ENCODE results near the gene PABPC3.

The PABPC3 gene

DNA sequence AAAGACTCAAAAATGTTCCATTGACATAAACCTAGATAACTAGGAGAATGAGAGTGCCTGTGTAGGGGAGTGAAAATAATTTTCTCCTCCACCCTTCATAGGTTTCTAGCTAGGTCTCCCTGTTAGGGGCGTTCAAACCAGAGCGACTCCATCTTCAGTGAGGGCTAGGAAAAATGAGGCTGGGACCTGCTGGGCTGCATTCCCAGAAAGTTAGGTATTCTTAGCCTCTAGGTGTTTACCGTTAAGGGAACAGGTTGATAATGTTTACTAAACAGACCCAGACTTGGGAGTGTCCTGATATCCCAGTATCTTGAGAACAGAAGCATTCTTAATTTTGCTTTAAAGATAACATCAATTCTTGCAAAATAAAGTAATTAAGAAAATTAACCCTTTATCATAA is 20.1 kb downstream of the PABPC3 start:
- in situ Hi-C loops (cut with MboI; ENCODE audit: low pct_unique_long_range_greater_than_20kb, low sequenced_read_pairs, unreplicated experiment): no loop called here
- no peak for DNase-seq (ENCODE audit: low spot score)
- TF ChIP-seq, protein P1, sequence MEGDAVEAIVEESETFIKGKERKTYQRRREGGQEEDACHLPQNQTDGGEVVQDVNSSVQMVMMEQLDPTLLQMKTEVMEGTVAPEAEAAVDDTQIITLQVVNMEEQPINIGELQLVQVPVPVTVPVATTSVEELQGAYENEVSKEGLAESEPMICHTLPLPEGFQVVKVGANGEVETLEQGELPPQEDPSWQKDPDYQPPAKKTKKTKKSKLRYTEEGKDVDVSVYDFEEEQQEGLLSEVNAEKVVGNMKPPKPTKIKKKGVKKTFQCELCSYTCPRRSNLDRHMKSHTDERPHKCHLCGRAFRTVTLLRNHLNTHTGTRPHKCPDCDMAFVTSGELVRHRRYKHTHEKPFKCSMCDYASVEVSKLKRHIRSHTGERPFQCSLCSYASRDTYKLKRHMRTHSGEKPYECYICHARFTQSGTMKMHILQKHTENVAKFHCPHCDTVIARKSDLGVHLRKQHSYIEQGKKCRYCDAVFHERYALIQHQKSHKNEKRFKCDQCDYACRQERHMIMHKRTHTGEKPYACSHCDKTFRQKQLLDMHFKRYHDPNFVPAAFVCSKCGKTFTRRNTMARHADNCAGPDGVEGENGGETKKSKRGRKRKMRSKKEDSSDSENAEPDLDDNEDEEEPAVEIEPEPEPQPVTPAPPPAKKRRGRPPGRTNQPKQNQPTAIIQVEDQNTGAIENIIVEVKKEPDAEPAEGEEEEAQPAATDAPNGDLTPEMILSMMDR (IDR thresholded peaks at IDR 0.05; ENCODE audit: extremely low read depth, insufficient read depth, missing control alignments): no peak

GRCh38 chr13:25117312-25117711 is 21.4 kb downstream of the PABPC3 start:
- DNase-seq (ENCODE audit: low spot score): no peak
- TF ChIP-seq, protein P1 (IDR thresholded peaks at IDR 0.05; ENCODE audit: extremely low read depth, insufficient read depth, missing control alignments): no peak
- in situ Hi-C loops (cut with MboI; ENCODE audit: low pct_unique_long_range_greater_than_20kb, low sequenced_read_pairs, unreplicated experiment): no loop called here

GRCh38 chr13:25118378-25118905 is 22.5 kb downstream of the PABPC3 start:
- in situ Hi-C loops (cut with MboI; ENCODE audit: low pct_unique_long_range_greater_than_20kb, low sequenced_read_pairs, unreplicated experiment): no loop called here
- TF ChIP-seq, protein P1 (IDR thresholded peaks at IDR 0.05; ENCODE audit: extremely low read depth, insufficient read depth, missing control alignments): no peak
- no peak for DNase-seq (ENCODE audit: low spot score)

DNA sequence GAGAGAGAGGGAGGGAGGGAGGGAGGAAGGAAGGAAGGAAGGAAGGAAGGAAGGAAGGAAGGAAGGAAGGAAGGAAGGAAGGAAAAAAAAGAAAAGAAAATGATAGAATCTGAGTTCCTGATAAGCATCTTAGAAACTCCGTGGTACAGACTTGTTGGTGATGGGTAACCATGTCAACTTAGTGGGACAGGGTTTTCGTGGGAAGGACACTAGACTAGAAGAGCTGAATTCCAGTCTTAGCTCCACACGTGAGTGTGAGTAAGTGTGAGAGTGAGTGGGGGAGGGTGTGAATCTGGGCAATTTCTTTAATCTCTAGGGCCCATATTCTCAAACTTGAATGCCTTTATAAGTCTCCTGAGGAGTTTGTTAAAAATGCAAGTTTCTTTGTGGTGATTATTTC is 35.0 kb downstream of the PABPC3 start:
- in situ Hi-C loops (cut with MboI; ENCODE audit: low pct_unique_long_range_greater_than_20kb, low sequenced_read_pairs, unreplicated experiment): no loop called here
- TF ChIP-seq, protein P1 (IDR thresholded peaks at IDR 0.05; ENCODE audit: extremely low read depth, insufficient read depth, missing control alignments): no peak
- DNase-seq (ENCODE audit: low spot score): no peak

GRCh38 chr13:25131881-25132420 is 36.0 kb downstream of the PABPC3 start:
- TF ChIP-seq, protein P1 (IDR thresholded peaks at IDR 0.05; ENCODE audit: extremely low read depth, insufficient read depth, missing control alignments): no peak

GRCh38 chr13:25132751-25133390 is 36.9 kb downstream of the PABPC3 start:
- in situ Hi-C loops (cut with MboI; ENCODE audit: low pct_unique_long_range_greater_than_20kb, low sequenced_read_pairs, unreplicated experiment): no loop called here
- no peak for DNase-seq (ENCODE audit: low spot score)
- TF ChIP-seq, protein P1 (IDR thresholded peaks at IDR 0.05; ENCODE audit: extremely low read depth, insufficient read depth, missing control alignments): no peak

More at GRCh38 chr13:25131881-25132420, 36.0 kb downstream of the PABPC3 start:
- DNase-seq (ENCODE audit: low spot score): no peak
- in situ Hi-C loops (cut with MboI; ENCODE audit: low pct_unique_long_range_greater_than_20kb, low sequenced_read_pairs, unreplicated experiment): no loop called here

Measured in GM13977 (cell line).